ENCODE data around the gene DLST.

DLST gene

GRCh38 chr14:74860899-74861733, 20.6 kb upstream of the DLST start:
- Histone ChIP-seq H3K4me1 (ENCODE audit: low read length) (peaks cover 27% of the 10 kb centered on the region), H3K9ac (ENCODE audit: low read length) (no peak overlapping the region), H3K4me3 (ENCODE audit: low read length) (no peak overlapping the region), H2AFZ (ENCODE audit: low read depth, low read length) (no peak overlapping the region), H4K20me1 (ENCODE audit: insufficient read depth, low read length) (no peaks in the 10 kb centered on the region), H3K27me3 (ENCODE audit: low read depth, low read length) (no peaks in the 10 kb centered on the region), H3K36me3 (replicated peaks; ENCODE audit: low read depth, low read length) (no peaks in the 10 kb centered on the region), H3K4me2 (ENCODE audit: low read length) (no peak overlapping the region; the same call in 1 of the 2 replicates), H3K9me3 (ENCODE audit: insufficient read depth, low read length) (no peaks in the 10 kb centered on the region), H3K79me2 (ENCODE audit: low read length) (no peaks in the 10 kb centered on the region), H3K27ac (ENCODE audit: low read length) (no peak overlapping the region)
- peak; percentile 90 for TF ChIP-seq CTCF (IDR thresholded peaks at IDR 0.05; ENCODE audit: low read depth, low read length)
- TF ChIP-seq EZH2phosphoT487 (IDR thresholded peaks at IDR 0.05; ENCODE audit: low read depth): no peak

- Histone ChIP-seq H3K4me1 (ENCODE audit: low read length) (peaks cover 21% of the 10 kb centered on the region), H3K4me3 (ENCODE audit: low read length) (no peak overlapping the region), H3K36me3 (replicated peaks; ENCODE audit: low read depth, low read length) (no peaks in the 10 kb centered on the region), H3K9ac (ENCODE audit: low read length) (no peak overlapping the region), H2AFZ (ENCODE audit: low read depth, low read length) (no peak overlapping the region), H3K4me2 (ENCODE audit: low read length) (no peak overlapping the region), H3K27ac (ENCODE audit: low read length) (no peak overlapping the region), H3K27me3 (ENCODE audit: low read depth, low read length) (peaks cover 4% of the 10 kb centered on the region; the same call in 1 of the 2 replicates), H3K79me2 (ENCODE audit: low read length) (no peaks in the 10 kb centered on the region), H4K20me1 (ENCODE audit: insufficient read depth, low read length) (no peaks in the 10 kb centered on the region), H3K9me3 (ENCODE audit: insufficient read depth, low read length) (no peaks in the 10 kb centered on the region)
- TF ChIP-seq CTCF (IDR thresholded peaks at IDR 0.05; ENCODE audit: low read depth, low read length) (no peak), EZH2phosphoT487 (IDR thresholded peaks at IDR 0.05; ENCODE audit: low read depth) (no peak)
Observed at GRCh38 chr14:74861734-74862090, 20.0 kb upstream of the DLST start.

- Histone ChIP-seq H2AFZ (ENCODE audit: low read depth, low read length) (no peak overlapping the region), H3K9me3 (ENCODE audit: insufficient read depth, low read length) (no peaks in the 10 kb centered on the region), H3K9ac (ENCODE audit: low read length) (no peak overlapping the region), H3K79me2 (ENCODE audit: low read length) (no peaks in the 10 kb centered on the region), H3K4me3 (ENCODE audit: low read length) (no peak overlapping the region), H4K20me1 (ENCODE audit: insufficient read depth, low read length) (no peaks in the 10 kb centered on the region), H3K27me3 (ENCODE audit: low read depth, low read length) (peaks cover 13% of the 10 kb centered on the region; the same call in 1 of the 2 replicates), H3K4me1 (ENCODE audit: low read length) (peaks cover 20% of the 10 kb centered on the region), H3K36me3 (replicated peaks; ENCODE audit: low read depth, low read length) (no peaks in the 10 kb centered on the region), H3K27ac (ENCODE audit: low read length) (no peak overlapping the region), H3K4me2 (ENCODE audit: low read length) (no peak overlapping the region)
- TF ChIP-seq EZH2phosphoT487 (IDR thresholded peaks at IDR 0.05; ENCODE audit: low read depth) (no peak), CTCF (IDR thresholded peaks at IDR 0.05; ENCODE audit: low read depth, low read length) (no peak)
Observed at GRCh38 chr14:74863274-74863673, 18.4 kb upstream of the DLST start.

GRCh38 chr14:74864198-74864597, 17.5 kb upstream of the DLST start:
- H3K9me3 ChIP-seq (ENCODE audit: insufficient read depth, low read length): no peaks in the 10 kb centered on the region
- H3K9ac ChIP-seq (ENCODE audit: low read length): no peak overlapping the region
- no peak overlapping the region for H3K27ac ChIP-seq (ENCODE audit: low read length)
- no peaks in the 10 kb centered on the region for H3K36me3 ChIP-seq (replicated peaks; ENCODE audit: low read depth, low read length)
- no peak for TF ChIP-seq CTCF (IDR thresholded peaks at IDR 0.05; ENCODE audit: low read depth, low read length)
- TF ChIP-seq EZH2phosphoT487 (IDR thresholded peaks at IDR 0.05; ENCODE audit: low read depth): no peak
- no peak overlapping the region for H2AFZ ChIP-seq (ENCODE audit: low read depth, low read length)
- H3K4me2 ChIP-seq (ENCODE audit: low read length): no peak overlapping the region
- H3K79me2 ChIP-seq (ENCODE audit: low read length): no peaks in the 10 kb centered on the region
- H3K4me3 ChIP-seq (ENCODE audit: low read length): no peak overlapping the region
- peaks cover 16% of the 10 kb centered on the region for H3K4me1 ChIP-seq (ENCODE audit: low read length)
- H3K27me3 ChIP-seq (ENCODE audit: low read depth, low read length): peaks cover 13% of the 10 kb centered on the region; the same call in 1 of the 2 replicates
- H4K20me1 ChIP-seq (ENCODE audit: insufficient read depth, low read length): no peaks in the 10 kb centered on the region
